HepG2 (cell line): ENCODE measurements around the gene TMEM253. TPM values are rescaled to one million over a fixed set of nuclear protein-coding genes. Genes with fewer than 3 reads are reported as not detected.

Experiments used
- AKAP8 ChIP-seq: sonication (generic); formaldehyde crosslinking; IDR thresholded peaks from 2 replicates; pipeline ENCODE4 v1.5.1; 2020; ENCODE audit warnings: mild to moderate bottlenecking, missing genetic modification reagents
- ARNT2 ChIP-seq: sonication (generic); formaldehyde crosslinking; IDR thresholded peaks from 2 replicates; pipeline ENCODE4 v1.8.0; 2022; ENCODE audit warnings: mild to moderate bottlenecking, low read depth, missing genetic modification reagents, moderate library complexity
- ATF7-NPFF ChIP-seq: sonication (generic); formaldehyde crosslinking; IDR thresholded peaks from 2 replicates; pipeline ENCODE4 v1.8.1; 2023; ENCODE audit warnings: mild to moderate bottlenecking, low read depth, missing genetic modification reagents, moderate library complexity
- CBX2 ChIP-seq, 2 experiments: fragments of 200-600 bp in 1 of 2; sonication (generic); formaldehyde crosslinking in 1 of 2; IDR thresholded peaks; 2 replicates each; pipeline versions ENCODE4 v1.7.0 to v1.8.1; 2018 to 2022; ENCODE audit warnings: low read depth in 2 of 2, low read length in 1 of 2, mild to moderate bottlenecking in 1 of 2, missing genetic modification reagents in 1 of 2
- DNMT1 ChIP-seq: sonication (generic); formaldehyde crosslinking; IDR thresholded peaks from 2 replicates; pipeline ENCODE4 v1.5.1; 2020; ENCODE audit warnings: mild to moderate bottlenecking, missing genetic modification reagents
- FOXC1 ChIP-seq: sonication (generic); formaldehyde crosslinking; IDR thresholded peaks from 2 replicates; pipeline ENCODE4 v1.8.0; 2022; ENCODE audit warnings: mild to moderate bottlenecking, missing genetic modification reagents, borderline replicate concordance
- NR2C2 ChIP-seq: sonication (generic); formaldehyde crosslinking; IDR thresholded peaks from 2 replicates; pipeline ENCODE4 v1.4.0; 2020; ENCODE audit warnings: missing genetic modification reagents, mild to moderate bottlenecking, moderate library complexity, borderline replicate concordance
- NR2F6 ChIP-seq, 2 experiments: IDR thresholded peaks; 2 replicates each; pipeline ENCODE4 v1.6.1; 2016; ENCODE audit warnings: antibody characterized with exemption in 1 of 2, mild to moderate bottlenecking in 1 of 2
- PAWR ChIP-seq: sonication (generic); formaldehyde crosslinking; IDR thresholded peaks from 2 replicates; pipeline ENCODE4 v1.4.0; 2020; ENCODE audit warnings: missing genetic modification reagents, mild to moderate bottlenecking, borderline replicate concordance
- PHF8 ChIP-seq: sonication (generic); formaldehyde crosslinking; IDR thresholded peaks from 2 replicates; pipeline ENCODE4 v1.5.0; 2020; ENCODE audit warnings: missing genetic modification reagents
- RAD21 ChIP-seq: fragments of 450-650 bp; formaldehyde crosslinking; IDR thresholded peaks from 2 replicates; pipeline ENCODE4 v1.5.0; 2020; ENCODE audit warnings: mild to moderate bottlenecking
- RARG ChIP-seq: sonication (generic); formaldehyde crosslinking; IDR thresholded peaks from 2 replicates; pipeline ENCODE4 v1.4.0; 2020; ENCODE audit warnings: low read depth, mild to moderate bottlenecking, missing genetic modification reagents
- RXRA ChIP-seq: sonication (generic); formaldehyde crosslinking; IDR thresholded peaks from 2 replicates; pipeline ENCODE4 v1.5.1; 2020; ENCODE audit warnings: missing genetic modification reagents
- SALL1 ChIP-seq: sonication (generic); formaldehyde crosslinking; IDR thresholded peaks from 2 replicates; pipeline ENCODE4 v1.8.0; 2022; ENCODE audit warnings: mild to moderate bottlenecking, missing genetic modification reagents
- SRF ChIP-seq: IDR thresholded peaks from 2 replicates; pipeline ENCODE4 v1.6.1; 2011; ENCODE audit warnings: mild to moderate bottlenecking, low read depth, low read length, moderate library complexity
- ZBTB38 ChIP-seq: sonication (generic); formaldehyde crosslinking; IDR thresholded peaks from 2 replicates; pipeline ENCODE4 v1.5.1; 2020; ENCODE audit warnings: mild to moderate bottlenecking, missing genetic modification reagents
- ZNF225 ChIP-seq: sonication (generic); formaldehyde crosslinking; IDR thresholded peaks from 2 replicates; pipeline ENCODE4 v1.4.0; 2020; ENCODE audit warnings: mild to moderate bottlenecking, missing genetic modification reagents
- ZNF543 ChIP-seq: sonication (generic); formaldehyde crosslinking; IDR thresholded peaks from 2 replicates; pipeline ENCODE4 v1.4.0; 2020; ENCODE audit warnings: mild to moderate bottlenecking, missing genetic modification reagents
- ZNF547 ChIP-seq: sonication (generic); formaldehyde crosslinking; IDR thresholded peaks from 2 replicates; pipeline ENCODE4 v1.5.1; 2020; ENCODE audit warnings: mild to moderate bottlenecking, missing genetic modification reagents
- ZNF652 ChIP-seq: IDR thresholded peaks from 2 replicates; pipeline ENCODE4 v1.6.1; 2016; ENCODE audit warnings: low read depth, borderline replicate concordance
- ZSCAN12 ChIP-seq: sonication (generic); formaldehyde crosslinking; IDR thresholded peaks from 2 replicates; pipeline ENCODE4 v1.9.0; 2021; ENCODE audit warnings: mild to moderate bottlenecking, missing genetic modification reagents
- polyA plus RNA-seq, 8 experiments: library from polyadenylated mRNA; depleted of rRNA in 3 of 8; stranded (reverse) in 7 of 8; unstranded in 1 of 8; fragments of >200 nt; fragmentation: Illumina TruSeq in 4 of 8; extraction: Trizol in 4 of 8; gene quantifications; 2 replicates each; pipeline versions ENCODE4 v1.2.1 to v1.2.3, GENCODE V29; 2011 to 2016; ENCODE audit warnings: low read depth in 4 of 8, missing spikeins in 1 of 8, mixed read lengths in 1 of 8; ENCODE audit not compliant: insufficient read depth in 1 of 8
- total RNA-seq, 5 experiments: library from RNA; depleted of rRNA; stranded (reverse); fragments of >200 nt; fragmentation: Illumina TruSeq; extraction: Trizol; gene quantifications; 2 replicates each; pipeline ENCODE4 v1.2.3, GENCODE V29; 2016; ENCODE audit warnings: low read depth in 1 of 5
- TF ChIP-seq, protein P1 (sequence below): sonication (generic); formaldehyde crosslinking; IDR thresholded peaks from 2 replicates; pipeline ENCODE4 v1.4.0; 2020; ENCODE audit warnings: missing genetic modification reagents, borderline replicate concordance
- TF ChIP-seq, protein P2 (sequence below): sonication (generic); formaldehyde crosslinking; IDR thresholded peaks from 2 replicates; pipeline ENCODE4 v1.4.0; 2020; ENCODE audit warnings: missing genetic modification reagents
- TF ChIP-seq, protein P3 (sequence below): sonication (generic); formaldehyde crosslinking; IDR thresholded peaks from 2 replicates; pipeline ENCODE4 v1.5.1; 2020; ENCODE audit warnings: mild to moderate bottlenecking, missing genetic modification reagents, moderate library complexity
- TF ChIP-seq, protein P4 (sequence below): sonication (generic); IDR thresholded peaks from 2 replicates; pipeline ENCODE4 v1.6.1; 2016; ENCODE audit warnings: low read depth, borderline replicate concordance

TMEM253 gene
- total and polyA plus RNA-seq, 2 of the 13 experiments (the other 11 are each of a cell fraction or from before 2014, with no cell fraction given): 0.29 to 0.45 TPM

DNA sequence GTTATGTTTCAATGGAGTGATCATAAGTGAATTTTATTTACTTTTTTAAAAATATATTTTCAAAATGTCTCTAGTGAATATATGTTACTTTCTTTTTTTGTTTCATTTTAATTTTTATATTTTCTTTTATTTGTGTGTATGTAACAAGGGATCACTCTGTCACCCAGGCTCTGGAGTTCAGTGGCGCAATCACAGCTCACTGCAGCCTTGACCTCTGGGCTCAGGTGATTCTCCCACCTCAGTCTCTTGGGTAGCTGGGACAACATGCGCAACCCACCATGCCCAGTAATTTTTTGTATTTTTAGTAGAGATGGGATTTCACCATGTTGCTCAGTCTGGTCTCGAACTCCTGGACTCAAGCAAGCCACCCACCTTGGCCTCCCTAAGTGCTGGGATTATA lies 18.1 kb downstream of the TMEM253 start (continued):
- TF ChIP-seq, protein P1, sequence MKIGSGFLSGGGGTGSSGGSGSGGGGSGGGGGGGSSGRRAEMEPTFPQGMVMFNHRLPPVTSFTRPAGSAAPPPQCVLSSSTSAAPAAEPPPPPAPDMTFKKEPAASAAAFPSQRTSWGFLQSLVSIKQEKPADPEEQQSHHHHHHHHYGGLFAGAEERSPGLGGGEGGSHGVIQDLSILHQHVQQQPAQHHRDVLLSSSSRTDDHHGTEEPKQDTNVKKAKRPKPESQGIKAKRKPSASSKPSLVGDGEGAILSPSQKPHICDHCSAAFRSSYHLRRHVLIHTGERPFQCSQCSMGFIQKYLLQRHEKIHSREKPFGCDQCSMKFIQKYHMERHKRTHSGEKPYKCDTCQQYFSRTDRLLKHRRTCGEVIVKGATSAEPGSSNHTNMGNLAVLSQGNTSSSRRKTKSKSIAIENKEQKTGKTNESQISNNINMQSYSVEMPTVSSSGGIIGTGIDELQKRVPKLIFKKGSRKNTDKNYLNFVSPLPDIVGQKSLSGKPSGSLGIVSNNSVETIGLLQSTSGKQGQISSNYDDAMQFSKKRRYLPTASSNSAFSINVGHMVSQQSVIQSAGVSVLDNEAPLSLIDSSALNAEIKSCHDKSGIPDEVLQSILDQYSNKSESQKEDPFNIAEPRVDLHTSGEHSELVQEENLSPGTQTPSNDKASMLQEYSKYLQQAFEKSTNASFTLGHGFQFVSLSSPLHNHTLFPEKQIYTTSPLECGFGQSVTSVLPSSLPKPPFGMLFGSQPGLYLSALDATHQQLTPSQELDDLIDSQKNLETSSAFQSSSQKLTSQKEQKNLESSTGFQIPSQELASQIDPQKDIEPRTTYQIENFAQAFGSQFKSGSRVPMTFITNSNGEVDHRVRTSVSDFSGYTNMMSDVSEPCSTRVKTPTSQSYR (CRISPR knock-in tag): no peak
- TF ChIP-seq ARNT2 (CRISPR knock-in tag) (no peak), ZNF547 (CRISPR knock-in tag) (no peak), ZBTB38 (CRISPR knock-in tag) (no peak), ZNF543 (CRISPR knock-in tag) (no peak), RAD21 (CRISPR knock-in tag) (no peak), ZSCAN12 (CRISPR knock-in tag) (no peak), SALL1 (CRISPR knock-in tag) (peak; percentile 47; the same call in 1 of the 2 replicates), ATF7-NPFF (CRISPR knock-in tag) (no peak), SRF (no peak), FOXC1 (CRISPR knock-in tag) (no peak), ZNF652 (no peak), PAWR (no peak), PHF8 (CRISPR knock-in tag) (no peak), ZNF225 (no peak), AKAP8 (CRISPR knock-in tag) (no peak), NR2C2 (CRISPR knock-in tag) (peak; percentile 49; the same call in 1 of the 2 replicates), DNMT1 (CRISPR knock-in tag) (no peak), CBX2 (IDR thresholded peaks at IDR 0.05; ENCODE audit: low read depth, low read length) (no peak), CBX2 (CRISPR knock-in tag; IDR thresholded peaks at IDR 0.05; ENCODE audit: low read depth) (no peak), NR2F6 (IDR thresholded peaks at IDR 0.05) (peak; percentile 79), NR2F6 (CRISPR knock-in tag; IDR thresholded peaks at IDR 0.05) (peak; percentile 79), RXRA (CRISPR knock-in tag) (peak; percentile 47; the same call in 1 of the 2 replicates), RARG (no peak)
- TF ChIP-seq, protein P2, sequence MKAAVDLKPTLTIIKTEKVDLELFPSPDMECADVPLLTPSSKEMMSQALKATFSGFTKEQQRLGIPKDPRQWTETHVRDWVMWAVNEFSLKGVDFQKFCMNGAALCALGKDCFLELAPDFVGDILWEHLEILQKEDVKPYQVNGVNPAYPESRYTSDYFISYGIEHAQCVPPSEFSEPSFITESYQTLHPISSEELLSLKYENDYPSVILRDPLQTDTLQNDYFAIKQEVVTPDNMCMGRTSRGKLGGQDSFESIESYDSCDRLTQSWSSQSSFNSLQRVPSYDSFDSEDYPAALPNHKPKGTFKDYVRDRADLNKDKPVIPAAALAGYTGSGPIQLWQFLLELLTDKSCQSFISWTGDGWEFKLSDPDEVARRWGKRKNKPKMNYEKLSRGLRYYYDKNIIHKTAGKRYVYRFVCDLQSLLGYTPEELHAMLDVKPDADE (CRISPR knock-in tag): no peak
- TF ChIP-seq, protein P3, sequence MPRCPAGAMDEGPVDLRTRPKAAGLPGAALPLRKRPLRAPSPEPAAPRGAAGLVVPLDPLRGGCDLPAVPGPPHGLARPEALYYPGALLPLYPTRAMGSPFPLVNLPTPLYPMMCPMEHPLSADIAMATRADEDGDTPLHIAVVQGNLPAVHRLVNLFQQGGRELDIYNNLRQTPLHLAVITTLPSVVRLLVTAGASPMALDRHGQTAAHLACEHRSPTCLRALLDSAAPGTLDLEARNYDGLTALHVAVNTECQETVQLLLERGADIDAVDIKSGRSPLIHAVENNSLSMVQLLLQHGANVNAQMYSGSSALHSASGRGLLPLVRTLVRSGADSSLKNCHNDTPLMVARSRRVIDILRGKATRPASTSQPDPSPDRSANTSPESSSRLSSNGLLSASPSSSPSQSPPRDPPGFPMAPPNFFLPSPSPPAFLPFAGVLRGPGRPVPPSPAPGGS (CRISPR knock-in tag): no peak
- TF ChIP-seq, protein P4, sequence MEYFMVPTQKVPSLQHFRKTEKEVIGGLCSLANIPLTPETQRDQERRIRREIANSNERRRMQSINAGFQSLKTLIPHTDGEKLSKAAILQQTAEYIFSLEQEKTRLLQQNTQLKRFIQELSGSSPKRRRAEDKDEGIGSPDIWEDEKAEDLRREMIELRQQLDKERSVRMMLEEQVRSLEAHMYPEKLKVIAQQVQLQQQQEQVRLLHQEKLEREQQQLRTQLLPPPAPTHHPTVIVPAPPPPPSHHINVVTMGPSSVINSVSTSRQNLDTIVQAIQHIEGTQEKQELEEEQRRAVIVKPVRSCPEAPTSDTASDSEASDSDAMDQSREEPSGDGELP: peak; percentile 28; the same call in 1 of the 2 replicates
